ENCODE results near the gene SLC4A11. TPM values are rescaled to one million over a fixed set of nuclear protein-coding genes. Genes with fewer than 3 reads are reported as not detected.

Gene SLC4A11
- total and polyA plus RNA-seq, 11 donors, result 0.08 to 1.0 (median 0.22) TPM; not detected in 1

GRCh38 chr20:3210346-3210745 lies 28.6 kb downstream of the SLC4A11 start:
- no peak for TF ChIP-seq CTCF (IDR thresholded peaks at IDR 0.05)
- TF ChIP-seq POLR2A (IDR thresholded peaks at IDR 0.05), result no peak
- Histone ChIP-seq H3K9me3 (no peaks in the 10 kb centered on the region), H3K27ac (no peak overlapping the region), H3K27me3 (no peaks in the 10 kb centered on the region), H3K4me1 (peaks cover 0 to 21% (median 9%) of the 10 kb centered on the region in 12 donors), H3K4me3 (peak overlapping the region in 11 of 12 donors; percentile 74 to 95 (median 87)), H3K36me3 (peaks cover 0 to 24% (median 16%) of the 10 kb centered on the region in 9 donors)
- WGBS, 4 donors, result 74 to 77% (median 74%) methylated on average over 1 to 2 of the region's 2 CpGs
- intact Hi-C loops (cut with DNase I), result loop anchor here in 1 of 10 donors (10.0 kb wide), 1 partner anchor 104 kb away; no protein-coding TSS in a partner anchor
- ATAC-seq, result no peak
- no peak for DNase-seq

GRCh38 chr20:3209946-3210317 lies 29.1 kb downstream of the SLC4A11 start:
- TF ChIP-seq POLR2A (IDR thresholded peaks at IDR 0.05) (no peak), CTCF (IDR thresholded peaks at IDR 0.05) (no peak)
- ATAC-seq, result peak; percentile 23 to 53 (median 44)
- WGBS, 4 donors, result 1 to 3% (median 2%) methylated on average over 10 of the region's 10 CpGs

GRCh38 chr20:3209257-3209945 lies 29.6 kb downstream of the SLC4A11 start, which contains the start of gene ITPA:
Gene ITPA, plus strand, starts transcription at chr20:3209498. Its CDS starts 54 bp downstream, at chr20:3209552.
- WGBS, 4 donors, result 0 to 1% (median 0%) methylated on average over 43 to 48 of the region's 48 CpGs
- peaks cover 0 to 17% (median 12%) of the 10 kb centered on the region in 9 donors for H3K36me3 ChIP-seq
- ATAC-seq (peak; percentile 18 to 67 (median 61)), DNase-seq (peak in 4 of 5 donors; percentile 45 to 57 (median 52))
- peak within 1 kb of the TSS; percentile 45 to 94 (median 84) for H3K27ac ChIP-seq
- peak in 1 of 2 donors; percentile 31 for TF ChIP-seq POLR2A (IDR thresholded peaks at IDR 0.05)
- peak in 1 of 12 donors; percentile 8 for TF ChIP-seq CTCF (IDR thresholded peaks at IDR 0.05)
- H3K4me3 ChIP-seq, result peak within 1 kb of the TSS; percentile 74 to 95 (median 85)
- intact Hi-C loops (cut with DNase I), result loop anchor here in 2 of 10 donors (5.0 to 10.0 kb wide), 2 partner anchors 37 to 155 kb away; partner anchors contain the start of gene LZTS3 (in 1 of the 2)
- no peaks in the 10 kb centered on the region for H3K9me3 ChIP-seq
- no peaks in the 10 kb centered on the region for H3K27me3 ChIP-seq
- peaks cover 0 to 21% (median 9%) of the 10 kb centered on the region in 12 donors for H3K4me1 ChIP-seq

More at GRCh38 chr20:3209946-3210317, 29.1 kb downstream of the SLC4A11 start:
- Histone ChIP-seq H3K4me1 (peaks cover 0 to 21% (median 9%) of the 10 kb centered on the region in 12 donors), H3K9me3 (no peaks in the 10 kb centered on the region), H3K27ac (peak overlapping the region in 9 of 12 donors; percentile 70 to 94 (median 86)), H3K4me3 (peak overlapping the region; percentile 74 to 95 (median 85)), H3K27me3 (no peaks in the 10 kb centered on the region), H3K36me3 (peaks cover 0 to 20% (median 13%) of the 10 kb centered on the region in 9 donors)
- no peak for DNase-seq
- intact Hi-C loops (cut with DNase I), result loop anchor here in 3 of 10 donors (5.0 to 10.0 kb wide), 3 partner anchors 38 to 155 kb away; partner anchors contain the start of gene LZTS3 (in 1 of the 3)

- Histone ChIP-seq H3K4me1 (peaks cover 0 to 22% (median 9%) of the 10 kb centered on the region in 12 donors), H3K9me3 (no peaks in the 10 kb centered on the region), H3K4me3 (peak overlapping the region; percentile 74 to 95 (median 85)), H3K36me3 (peaks cover 0 to 12% (median 7%) of the 10 kb centered on the region in 9 donors), H3K27me3 (no peaks in the 10 kb centered on the region), H3K27ac (peak overlapping the region; percentile 45 to 94 (median 84))
- ATAC-seq (peak in 1 of 4 donors; percentile 1), DNase-seq (no peak)
- intact Hi-C loops (cut with DNase I), result loop anchor here in 2 of 10 donors (5.0 to 10.0 kb wide), 2 partner anchors 37 to 154 kb away; partner anchors contain the start of gene LZTS3 (in 1 of the 2)
- WGBS, 4 donors, result 3 to 8% (median 7%) methylated on average over 9 to 10 of the region's 10 CpGs
- TF ChIP-seq POLR2A (IDR thresholded peaks at IDR 0.05) (no peak), CTCF (IDR thresholded peaks at IDR 0.05) (no peak)
These were observed 30.2 kb downstream of the SLC4A11 start for GRCh38 chr20:3208786-3209256.
